Endothelial cell of umbilical vein (primary cell): ENCODE measurements around the gene POC5. TPM values are rescaled to one million over a fixed set of nuclear protein-coding genes. Genes with fewer than 3 reads are reported as not detected.

Source experiments
- BruUV-seq: library from RNA; stranded (reverse); fragments of 400-500 nt; replicated peaks from 2 replicates; lab custom pipeline; 2021; lab: Mats Ljungman, UMichigan
- CTCF ChIA-PET: fragments of 300-600, 350-600 bp; sonication (Branson Sonifier 250); formaldehyde crosslinking; loops from one replicate; lab custom pipeline; 2021; ENCODE audit warnings: antibody characterized with exemption, inconsistent platforms; lab: Charles Lee
- POLR2A ChIA-PET: fragments of 300-600, 350-600 bp; sonication (Branson Sonifier 250); formaldehyde crosslinking; loops from one replicate; lab custom pipeline; 2021; ENCODE audit warnings: antibody characterized with exemption, inconsistent platforms; lab: Charles Lee
- DNase-seq: peaks from one replicate; pipeline ENCODE4 v3.0.0-alpha.2; 2011; ENCODE audit warnings: low read depth, low spot score
- FAIRE-seq: peaks from 2 replicates; lab custom pipeline; 2011; peaks lifted over from hg19 to GRCh38; lab: Jason Lieb, UNC
- H2AFZ ChIP-seq: 2 replicates; pipeline ENCODE4 v1.6.0; 2012; ENCODE audit warnings: low read depth, low read length, control low read depth, inconsistent platforms
- H3K27ac ChIP-seq: 2 replicates; pipeline ENCODE4 v1.5.1; 2011; ENCODE audit warnings: low read depth, mild to moderate bottlenecking, control low read depth, low read length, moderate library complexity; ENCODE audit not compliant: insufficient read depth
- H3K27me3 ChIP-seq, 2 experiments: 2 replicates each; pipeline versions ENCODE4 v1.6.0 to v1.6.1; 2011; ENCODE audit warnings: low read length in 2 of 2, mixed read lengths in 1 of 2; ENCODE audit not compliant: control insufficient read depth in 2 of 2, insufficient read depth in 2 of 2
- H3K36me3 ChIP-seq, 2 experiments: 2 replicates in 1 of 2; 3 replicates in 1 of 2; pipeline ENCODE4 v1.5.1; 2011; ENCODE audit warnings: low read length in 2 of 2, mild to moderate bottlenecking in 1 of 2, moderate library complexity in 1 of 2; ENCODE audit not compliant: control insufficient read depth in 2 of 2, insufficient read depth in 2 of 2; ENCODE audit errors: extremely low read depth in 1 of 2
- H3K4me1 ChIP-seq: 3 replicates; pipeline ENCODE4 v1.5.1; 2011; ENCODE audit warnings: mild to moderate bottlenecking, low read length; ENCODE audit not compliant: control insufficient read depth, insufficient read depth; ENCODE audit errors: extremely low read depth
- H3K4me2 ChIP-seq: 2 replicates; pipeline ENCODE4 v1.6.1; 2011; ENCODE audit warnings: low read length, control low read depth, mixed read lengths; ENCODE audit not compliant: insufficient read depth
- H3K4me3 ChIP-seq, 3 experiments: fragments of 200-600 bp in 1 of 3; sonication (generic), shearing (Covaris generic) in 1 of 3; replicated peaks in 1 of 3; 2 replicates each; pipeline ENCODE4 v1.5.1; 2011 to 2016; ENCODE audit warnings: control low read depth in 3 of 3, low read length in 3 of 3, mild to moderate bottlenecking in 2 of 3, inconsistent platforms in 1 of 3, low read depth in 1 of 3, moderate library complexity in 1 of 3; ENCODE audit not compliant: insufficient read depth in 1 of 3
- H3K79me2 ChIP-seq: 2 replicates; pipeline ENCODE4 v1.6.0; 2012; ENCODE audit warnings: low read length, inconsistent platforms; ENCODE audit not compliant: control insufficient read depth, insufficient read depth
- H3K9ac ChIP-seq: replicated peaks from 2 replicates; pipeline ENCODE3; 2011; ENCODE audit warnings: low read length, control low read depth; ENCODE audit not compliant: insufficient read depth; ENCODE audit errors: extremely low read depth
- H3K9me1 ChIP-seq: replicated peaks from 3 replicates; pipeline ENCODE4 v1.6.0; 2011; ENCODE audit warnings: mild to moderate bottlenecking, low read length; ENCODE audit not compliant: control insufficient read depth, insufficient read depth; ENCODE audit errors: extremely low read depth
- H3K9me3 ChIP-seq: replicated peaks from 2 replicates; pipeline ENCODE4 v1.5.1; 2012; ENCODE audit warnings: low read length, inconsistent platforms; ENCODE audit not compliant: control insufficient read depth, insufficient read depth
- H4K20me1 ChIP-seq: replicated peaks from 2 replicates; pipeline ENCODE3; 2011; ENCODE audit warnings: mild to moderate bottlenecking, low read length; ENCODE audit not compliant: control insufficient read depth, insufficient read depth; ENCODE audit errors: extremely low read depth
- CTCF ChIP-seq, 2 donors: IDR thresholded peaks; 1 replicate in 1 of 2; 2 replicates in 1 of 2; pipeline ENCODE4 v1.5.1; 2011; ENCODE audit warnings: low read length in 2 of 2, mild to moderate bottlenecking in 2 of 2, moderate library complexity in 2 of 2, control low read depth in 1 of 2, inconsistent platforms in 1 of 2, low read depth in 1 of 2; ENCODE audit not compliant: insufficient read depth in 1 of 2; ENCODE audit errors: extremely low read depth in 1 of 2
- EZH2 ChIP-seq: IDR thresholded peaks from 2 replicates; pipeline ENCODE4 v1.6.1; 2012; ENCODE audit warnings: borderline replicate concordance, low read depth, mild to moderate bottlenecking, moderate library complexity, low read length, inconsistent platforms; ENCODE audit not compliant: severe bottlenecking
- FOS ChIP-seq: IDR thresholded peaks from 2 replicates; pipeline ENCODE4 v1.6.1; 2011; ENCODE audit warnings: mild to moderate bottlenecking, low read length, moderate library complexity, borderline replicate concordance; ENCODE audit not compliant: insufficient read depth
- GATA2 ChIP-seq: IDR thresholded peaks from 2 replicates; pipeline ENCODE4 v1.7.0; 2011; ENCODE audit warnings: low read depth, mild to moderate bottlenecking, moderate library complexity, mixed read lengths, low read length; ENCODE audit not compliant: insufficient read length, insufficient read depth
- JUN ChIP-seq: IDR thresholded peaks from 2 replicates; pipeline ENCODE4 v1.6.1; 2011; ENCODE audit warnings: borderline replicate concordance, low read depth; ENCODE audit not compliant: insufficient read length, insufficient read depth
- MAX ChIP-seq: IDR thresholded peaks from 2 replicates; pipeline ENCODE4 v1.6.1; 2011; ENCODE audit not compliant: insufficient read depth, insufficient read length
- MYC ChIP-seq: IDR thresholded peaks from one replicate; pipeline ENCODE4 v1.6.1; 2011; ENCODE audit warnings: mild to moderate bottlenecking, low read depth, low read length
- POLR2A ChIP-seq: IDR thresholded peaks from 2 replicates; pipeline ENCODE4 v1.6.1; 2012; ENCODE audit warnings: low read depth, mild to moderate bottlenecking, control low read depth, low read length
- POLR2AphosphoS5 ChIP-seq: IDR thresholded peaks from 2 replicates; pipeline ENCODE4 v1.6.1; 2012; ENCODE audit warnings: low read depth, mild to moderate bottlenecking, control low read depth, low read length, moderate library complexity; ENCODE audit not compliant: insufficient read depth
- dilution Hi-C: fragments of 300-500 bp; cut with MboI; formaldehyde crosslinking; loops from one replicate; pipeline ENCODE4 v1.15.0; 2019; ENCODE audit warnings: low sequenced_read_pairs; ENCODE audit not compliant: extremely low pct_ligation_motif_present
- intact Hi-C: fragments of 100-400 bp; cut with micrococcal nuclease; formaldehyde crosslinking; loops from one replicate; pipeline ENCODE4 v1.10.0; 2022
- polyA plus RNA-seq, 4 experiments: library from polyadenylated mRNA; depleted of rRNA in 3 of 4; stranded (reverse) in 3 of 4; unstranded in 1 of 4; fragments of >200 nt; gene quantifications; 2 replicates each; pipeline versions ENCODE4 v1.2.1 to v1.2.3, GENCODE V29; 2011 to 2012; ENCODE audit warnings: missing spikeins in 1 of 4
- total RNA-seq: library from RNA; stranded (reverse); gene quantifications from 2 replicates; pipeline ENCODE4 v1.2.3, GENCODE V29; 2021

POC5 gene
- total and polyA plus RNA-seq, 2 donors (not counting 3 experiments of a cell fraction or from before 2014, with no cell fraction given) = 8.3 to 15.9 TPM

GRCh38 chr5:75675783-75676182 lies 41.5 kb downstream of the POC5 start:
- H3K27ac ChIP-seq = no peak overlapping the region
- intact Hi-C loops = loop anchor here (5.0 kb wide), 2 partner anchors 33 to 78 kb away; no protein-coding TSS in a partner anchor
- TF ChIP-seq MYC (no peak), POLR2A (no peak), JUN (no peak), POLR2AphosphoS5 (no peak), MAX (no peak), FOS (no peak), CTCF (IDR thresholded peaks at IDR 0.05; ENCODE audit: extremely low read depth in 1 of 2, insufficient read depth in 1 of 2, low read depth in 1 of 2, low read length in 2 of 2) (no peak), GATA2 (no peak), EZH2 (no peak)
- H3K36me3 ChIP-seq = no peaks in the 10 kb centered on the region
- FAIRE-seq (no peak), DNase-seq (no peak)
- no peak overlapping the region for H3K4me3 ChIP-seq
- ChIA-PET POLR2A (no interaction called here), CTCF (interaction anchor here (1.0 kb wide), 1 partner anchor 339 kb away, joined by 3 read pairs; the partner anchor contains the start of gene HMGCR)
- no peaks in the 10 kb centered on the region for H3K9me1 ChIP-seq
- no peaks in the 10 kb centered on the region for H3K27me3 ChIP-seq
- dilution Hi-C loops = no loop called here
- peaks cover 28% of the 10 kb centered on the region for H3K4me1 ChIP-seq
- no peak overlapping the region for H2AFZ ChIP-seq
- no peaks in the 10 kb centered on the region for H3K9me3 ChIP-seq
- H4K20me1 ChIP-seq = no peaks in the 10 kb centered on the region
- no peak overlapping the region for H3K4me2 ChIP-seq
- H3K9ac ChIP-seq = no peak overlapping the region
- no TSS peak for BruUV-seq
- H3K79me2 ChIP-seq = no peaks in the 10 kb centered on the region
